Ishikawa (cell line): ENCODE results near the gene LCE3C.

Source experiments
- CEBPB ChIP-seq: IDR thresholded peaks from 2 replicates; pipeline ENCODE4 v1.6.1; 2012
- EGR1 ChIP-seq: IDR thresholded peaks from 2 replicates; pipeline ENCODE4 v1.6.1; 2012
- EP300 ChIP-seq: IDR thresholded peaks from 2 replicates; pipeline ENCODE4 v1.6.1; 2012; ENCODE audit warnings: borderline replicate concordance
- FOXM1 ChIP-seq: IDR thresholded peaks from 2 replicates; pipeline ENCODE4 v1.6.1; 2012; ENCODE audit warnings: low read depth, borderline replicate concordance
- MAX ChIP-seq: IDR thresholded peaks from 2 replicates; pipeline ENCODE4 v1.6.1; 2012
- NFIC ChIP-seq: IDR thresholded peaks from 2 replicates; pipeline ENCODE4 v1.6.1; 2012
- RAD21 ChIP-seq: IDR thresholded peaks from 2 replicates; pipeline ENCODE4 v1.6.1; 2012; ENCODE audit warnings: low read depth
- TAF1 ChIP-seq: IDR thresholded peaks from 2 replicates; pipeline ENCODE4 v1.6.1; 2012; ENCODE audit warnings: low read depth, mild to moderate bottlenecking
- TEAD4 ChIP-seq: IDR thresholded peaks from 2 replicates; pipeline ENCODE4 v1.6.1; 2012
- YY1 ChIP-seq: IDR thresholded peaks from 2 replicates; pipeline ENCODE4 v1.6.1; 2012; ENCODE audit warnings: low read depth
- TF ChIP-seq, protein P1 (sequence below): IDR thresholded peaks from 2 replicates; pipeline ENCODE4 v1.6.1; 2012; ENCODE audit warnings: low read depth, mild to moderate bottlenecking

GRCh38 chr1:152580433-152580832 is 19.6 kb upstream of the LCE3C start, which contains the start of gene LCE3D:
- TF ChIP-seq EP300 (no peak), YY1 (no peak), FOXM1 (no peak), TAF1 (no peak), TEAD4 (no peak), CEBPB (no peak), EGR1 (no peak), MAX (no peak), NFIC (no peak), RAD21 (no peak)
- TF ChIP-seq, protein P1, sequence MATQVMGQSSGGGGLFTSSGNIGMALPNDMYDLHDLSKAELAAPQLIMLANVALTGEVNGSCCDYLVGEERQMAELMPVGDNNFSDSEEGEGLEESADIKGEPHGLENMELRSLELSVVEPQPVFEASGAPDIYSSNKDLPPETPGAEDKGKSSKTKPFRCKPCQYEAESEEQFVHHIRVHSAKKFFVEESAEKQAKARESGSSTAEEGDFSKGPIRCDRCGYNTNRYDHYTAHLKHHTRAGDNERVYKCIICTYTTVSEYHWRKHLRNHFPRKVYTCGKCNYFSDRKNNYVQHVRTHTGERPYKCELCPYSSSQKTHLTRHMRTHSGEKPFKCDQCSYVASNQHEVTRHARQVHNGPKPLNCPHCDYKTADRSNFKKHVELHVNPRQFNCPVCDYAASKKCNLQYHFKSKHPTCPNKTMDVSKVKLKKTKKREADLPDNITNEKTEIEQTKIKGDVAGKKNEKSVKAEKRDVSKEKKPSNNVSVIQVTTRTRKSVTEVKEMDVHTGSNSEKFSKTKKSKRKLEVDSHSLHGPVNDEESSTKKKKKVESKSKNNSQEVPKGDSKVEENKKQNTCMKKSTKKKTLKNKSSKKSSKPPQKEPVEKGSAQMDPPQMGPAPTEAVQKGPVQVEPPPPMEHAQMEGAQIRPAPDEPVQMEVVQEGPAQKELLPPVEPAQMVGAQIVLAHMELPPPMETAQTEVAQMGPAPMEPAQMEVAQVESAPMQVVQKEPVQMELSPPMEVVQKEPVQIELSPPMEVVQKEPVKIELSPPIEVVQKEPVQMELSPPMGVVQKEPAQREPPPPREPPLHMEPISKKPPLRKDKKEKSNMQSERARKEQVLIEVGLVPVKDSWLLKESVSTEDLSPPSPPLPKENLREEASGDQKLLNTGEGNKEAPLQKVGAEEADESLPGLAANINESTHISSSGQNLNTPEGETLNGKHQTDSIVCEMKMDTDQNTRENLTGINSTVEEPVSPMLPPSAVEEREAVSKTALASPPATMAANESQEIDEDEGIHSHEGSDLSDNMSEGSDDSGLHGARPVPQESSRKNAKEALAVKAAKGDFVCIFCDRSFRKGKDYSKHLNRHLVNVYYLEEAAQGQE, result no peak
